HUES6 (cell line): Measurements from ENCODE around the gene TNFSF12.

Experiments
- H3K27ac ChIP-seq: 2 replicates; pipeline ENCODE4 v1.7.0; 2013; ENCODE audit warnings: low read depth, mild to moderate bottlenecking, low read length, inconsistent platforms
- H3K27me3 ChIP-seq: 2 replicates; pipeline ENCODE4 v1.6.1; 2013; ENCODE audit warnings: low read length; ENCODE audit not compliant: control insufficient read depth, insufficient read depth
- H3K36me3 ChIP-seq: 2 replicates; pipeline ENCODE4 v1.6.1; 2013; ENCODE audit warnings: low read length; ENCODE audit not compliant: control insufficient read depth, insufficient read depth
- H3K4me1 ChIP-seq: 2 replicates; pipeline ENCODE4 v1.6.1; 2013; ENCODE audit warnings: low read length; ENCODE audit not compliant: control insufficient read depth, insufficient read depth
- H3K4me3 ChIP-seq: 2 replicates; pipeline ENCODE4 v1.5.1; 2013; ENCODE audit warnings: low read depth, low read length
- H3K9ac ChIP-seq: one replicate; pipeline ENCODE4 v1.6.1; 2013; ENCODE audit warnings: mild to moderate bottlenecking, low read length
- H3K9me3 ChIP-seq: 2 replicates; pipeline ENCODE4 v1.6.1; 2013; ENCODE audit warnings: low read depth, low read length; ENCODE audit not compliant: control insufficient read depth, insufficient read depth

Gene TNFSF12

GRCh38 chr17:7512824-7513540, 35.9 kb upstream of the TNFSF12 start:
- Histone ChIP-seq H3K9me3 (no peaks in the 10 kb centered on the region), H3K27ac (no peak overlapping the region), H3K4me3 (no peak overlapping the region), H3K27me3 (no peaks in the 10 kb centered on the region), H3K4me1 (no peaks in the 10 kb centered on the region), H3K9ac (no peak overlapping the region), H3K36me3 (peaks cover 63% of the 10 kb centered on the region)

- no peak overlapping the region for H3K27ac ChIP-seq
- no peaks in the 10 kb centered on the region for H3K9me3 ChIP-seq
- no peaks in the 10 kb centered on the region for H3K27me3 ChIP-seq
- H3K4me3 ChIP-seq: no peak overlapping the region
- H3K9ac ChIP-seq: no peak overlapping the region
- no peaks in the 10 kb centered on the region for H3K4me1 ChIP-seq
- peaks cover 53% of the 10 kb centered on the region for H3K36me3 ChIP-seq
These were observed 34.9 kb upstream of the TNFSF12 start for GRCh38 chr17:7513850-7514419.

- no peak overlapping the region for H3K9ac ChIP-seq
- no peak overlapping the region for H3K27ac ChIP-seq
- H3K4me3 ChIP-seq: no peak overlapping the region
- H3K9me3 ChIP-seq: no peaks in the 10 kb centered on the region
- H3K36me3 ChIP-seq: peaks cover 34% of the 10 kb centered on the region
- H3K4me1 ChIP-seq: no peaks in the 10 kb centered on the region
- H3K27me3 ChIP-seq: no peaks in the 10 kb centered on the region
These were observed 32.8 kb upstream of the TNFSF12 start for GRCh38 chr17:7515911-7516610.

GRCh38 chr17:7523033-7523432, 25.8 kb upstream of the TNFSF12 start:
- Histone ChIP-seq H3K27me3 (no peaks in the 10 kb centered on the region), H3K4me3 (no peak overlapping the region), H3K9me3 (peaks cover 14% of the 10 kb centered on the region), H3K9ac (no peak overlapping the region), H3K27ac (no peak overlapping the region), H3K4me1 (no peaks in the 10 kb centered on the region), H3K36me3 (no peaks in the 10 kb centered on the region)

GRCh38 chr17:7528842-7529241, 20.0 kb upstream of the TNFSF12 start:
- peaks cover 22% of the 10 kb centered on the region for H3K9me3 ChIP-seq
- no peaks in the 10 kb centered on the region for H3K4me1 ChIP-seq
- H3K27me3 ChIP-seq: no peaks in the 10 kb centered on the region
- no peak overlapping the region for H3K27ac ChIP-seq
- no peak overlapping the region for H3K9ac ChIP-seq
- H3K36me3 ChIP-seq: no peaks in the 10 kb centered on the region
- H3K4me3 ChIP-seq: no peak overlapping the region

GRCh38 chr17:7530023-7530900, 18.6 kb upstream of the TNFSF12 start:
- Histone ChIP-seq H3K36me3 (no peaks in the 10 kb centered on the region), H3K4me3 (no peak overlapping the region), H3K4me1 (no peaks in the 10 kb centered on the region), H3K9ac (no peak overlapping the region), H3K9me3 (peaks cover 18% of the 10 kb centered on the region; the same call in 1 of the 2 replicates), H3K27me3 (no peaks in the 10 kb centered on the region), H3K27ac (no peak overlapping the region)

GRCh38 chr17:7538050-7538449, 10.8 kb upstream of the TNFSF12 start:
- Histone ChIP-seq H3K36me3 (no peaks in the 10 kb centered on the region), H3K9ac (no peak overlapping the region), H3K27ac (no peak overlapping the region), H3K4me1 (no peaks in the 10 kb centered on the region), H3K9me3 (peaks cover 11% of the 10 kb centered on the region), H3K27me3 (peaks cover 6% of the 10 kb centered on the region; the same call in 1 of the 2 replicates), H3K4me3 (no peak overlapping the region)

- Histone ChIP-seq H3K9ac (no peak overlapping the region), H3K4me3 (no peak overlapping the region), H3K27me3 (peaks cover 13% of the 10 kb centered on the region; the same call in 1 of the 2 replicates), H3K9me3 (peaks cover 11% of the 10 kb centered on the region), H3K27ac (no peak overlapping the region), H3K36me3 (no peaks in the 10 kb centered on the region), H3K4me1 (no peaks in the 10 kb centered on the region)
These were observed 9.8 kb upstream of the TNFSF12 start for GRCh38 chr17:7538891-7539545.

- no peaks in the 10 kb centered on the region for H3K4me1 ChIP-seq
- H3K4me3 ChIP-seq: no peak overlapping the region
- peaks cover 11% of the 10 kb centered on the region for H3K9me3 ChIP-seq
- H3K9ac ChIP-seq: no peak overlapping the region
- H3K27ac ChIP-seq: no peak overlapping the region
- H3K36me3 ChIP-seq: no peaks in the 10 kb centered on the region
- H3K27me3 ChIP-seq: peaks cover 13% of the 10 kb centered on the region; the same call in 1 of the 2 replicates
These were observed 7.7 kb upstream of the TNFSF12 start for GRCh38 chr17:7541074-7541621.

- peaks cover 13% of the 10 kb centered on the region; the same call in 1 of the 2 replicates for H3K27me3 ChIP-seq
- H3K9me3 ChIP-seq: no peaks in the 10 kb centered on the region
- H3K27ac ChIP-seq: no peak overlapping the region
- H3K36me3 ChIP-seq: no peaks in the 10 kb centered on the region
- H3K9ac ChIP-seq: no peak overlapping the region
- H3K4me1 ChIP-seq: peaks cover 6% of the 10 kb centered on the region; the same call in 1 of the 2 replicates
- H3K4me3 ChIP-seq: no peak overlapping the region
These were observed 3.9 kb upstream of the TNFSF12 start for GRCh38 chr17:7544911-7545310.
